ENCODE measurements around the gene HIVEP3. TPM values are rescaled to one million over a fixed set of nuclear protein-coding genes. Genes with fewer than 3 reads are reported as not detected.

Gene HIVEP3
- total RNA-seq, 1 donor from 2014 or later = 3.6 TPM

DNA sequence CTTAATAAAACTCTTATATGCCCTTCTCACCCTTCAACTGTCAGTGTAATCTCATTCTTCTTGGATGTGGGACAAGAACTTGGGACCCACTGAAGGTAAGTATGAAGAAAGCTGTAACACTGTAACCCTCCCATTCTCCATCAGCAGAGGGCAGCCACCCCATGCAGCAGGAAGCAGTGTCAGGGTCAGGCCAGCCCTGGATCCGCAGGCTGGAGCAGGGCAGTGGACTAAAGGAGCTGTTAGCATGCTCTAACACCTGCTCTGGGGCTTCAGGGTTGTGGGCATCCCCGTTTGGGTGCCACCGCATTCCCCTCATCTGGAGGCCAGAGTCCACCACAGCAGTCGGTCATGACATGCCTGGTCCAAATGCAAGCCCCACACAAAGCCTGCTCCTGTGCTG is 156.5 kb downstream of the HIVEP3 start:
- Mint-ChIP-seq H3K9me3 (ENCODE audit: low read depth) (no peaks in the 10 kb centered on the region), H3K4me1 (ENCODE audit: low read depth) (no peaks in the 10 kb centered on the region), H3K36me3 (ENCODE audit: low read depth) (no peaks in the 10 kb centered on the region), H3K27me3 (ENCODE audit: low read depth) (peaks cover 7% of the 10 kb centered on the region), H3K4me3 (ENCODE audit: unreplicated experiment) (no peak overlapping the region), H3K27ac (ENCODE audit: unreplicated experiment) (no peak overlapping the region)
- TF ChIP-seq, protein P1, sequence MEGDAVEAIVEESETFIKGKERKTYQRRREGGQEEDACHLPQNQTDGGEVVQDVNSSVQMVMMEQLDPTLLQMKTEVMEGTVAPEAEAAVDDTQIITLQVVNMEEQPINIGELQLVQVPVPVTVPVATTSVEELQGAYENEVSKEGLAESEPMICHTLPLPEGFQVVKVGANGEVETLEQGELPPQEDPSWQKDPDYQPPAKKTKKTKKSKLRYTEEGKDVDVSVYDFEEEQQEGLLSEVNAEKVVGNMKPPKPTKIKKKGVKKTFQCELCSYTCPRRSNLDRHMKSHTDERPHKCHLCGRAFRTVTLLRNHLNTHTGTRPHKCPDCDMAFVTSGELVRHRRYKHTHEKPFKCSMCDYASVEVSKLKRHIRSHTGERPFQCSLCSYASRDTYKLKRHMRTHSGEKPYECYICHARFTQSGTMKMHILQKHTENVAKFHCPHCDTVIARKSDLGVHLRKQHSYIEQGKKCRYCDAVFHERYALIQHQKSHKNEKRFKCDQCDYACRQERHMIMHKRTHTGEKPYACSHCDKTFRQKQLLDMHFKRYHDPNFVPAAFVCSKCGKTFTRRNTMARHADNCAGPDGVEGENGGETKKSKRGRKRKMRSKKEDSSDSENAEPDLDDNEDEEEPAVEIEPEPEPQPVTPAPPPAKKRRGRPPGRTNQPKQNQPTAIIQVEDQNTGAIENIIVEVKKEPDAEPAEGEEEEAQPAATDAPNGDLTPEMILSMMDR (IDR thresholded peaks at IDR 0.05) = peak; percentile 17
- no peak for DNase-seq (ENCODE audit: low spot score)

DNA sequence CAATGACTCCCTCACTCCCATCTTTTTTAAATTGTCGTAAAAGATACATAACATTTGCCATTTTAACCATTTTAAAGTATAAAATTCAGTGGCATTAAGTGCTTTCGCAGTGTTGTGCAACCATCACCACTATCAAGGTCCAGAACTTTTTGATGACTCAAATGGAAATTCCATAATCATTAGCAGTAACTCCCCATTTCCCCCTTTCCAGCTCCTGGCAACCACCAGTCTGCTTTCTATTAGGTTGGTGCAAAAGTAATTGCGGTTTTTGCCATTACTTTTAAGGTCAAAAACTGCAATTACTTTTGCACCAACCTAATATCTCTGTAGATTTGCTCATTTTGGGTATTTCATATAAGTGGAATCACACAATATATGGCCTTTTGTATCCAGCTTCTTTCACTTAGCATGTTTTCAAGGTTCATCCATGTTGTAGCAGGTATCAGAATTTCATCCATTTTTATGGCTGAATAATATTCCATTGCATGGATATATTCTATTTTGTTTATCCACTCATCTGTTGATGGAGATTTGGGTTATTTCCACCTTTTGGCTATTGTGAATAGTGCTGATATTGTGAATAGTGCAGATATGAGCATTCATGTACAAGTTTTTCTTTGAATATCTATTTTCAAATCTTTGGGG is 159.7 kb downstream of the HIVEP3 start:
- no peak for DNase-seq (ENCODE audit: low spot score)
- TF ChIP-seq, protein P1 (IDR thresholded peaks at IDR 0.05) = no peak
- Mint-ChIP-seq H3K27ac (ENCODE audit: unreplicated experiment) (no peak overlapping the region), H3K4me3 (ENCODE audit: unreplicated experiment) (no peak overlapping the region), H3K27me3 (ENCODE audit: low read depth) (no peaks in the 10 kb centered on the region), H3K9me3 (ENCODE audit: low read depth) (no peaks in the 10 kb centered on the region), H3K4me1 (ENCODE audit: low read depth) (no peaks in the 10 kb centered on the region), H3K36me3 (ENCODE audit: low read depth) (no peaks in the 10 kb centered on the region)

DNA sequence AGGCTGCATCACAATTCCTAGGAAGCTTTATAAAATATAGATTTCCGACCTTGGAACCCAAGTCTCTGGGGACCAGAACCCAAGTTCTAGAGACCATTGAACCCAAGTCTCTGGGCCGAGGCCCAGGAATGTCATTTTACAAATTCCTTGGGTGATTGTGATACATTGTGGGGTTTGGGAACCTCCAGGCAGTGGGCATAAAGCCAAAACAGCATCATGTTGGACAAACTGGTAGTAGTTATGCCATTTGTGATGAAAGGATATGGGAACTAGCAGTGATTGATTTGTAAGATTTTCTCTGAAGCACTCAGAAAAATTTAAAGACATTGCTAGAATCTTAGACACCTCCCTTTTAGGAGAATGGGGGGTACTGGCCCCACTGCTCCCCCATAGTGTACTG is 160.2 kb downstream of the HIVEP3 start:
- H3K9me3 Mint-ChIP-seq (ENCODE audit: low read depth) = no peaks in the 10 kb centered on the region
- no peak for DNase-seq (ENCODE audit: low spot score)
- no peak overlapping the region for H3K27ac Mint-ChIP-seq (ENCODE audit: unreplicated experiment)
- H3K4me3 Mint-ChIP-seq (ENCODE audit: unreplicated experiment) = no peak overlapping the region
- TF ChIP-seq, protein P1 (IDR thresholded peaks at IDR 0.05) = no peak
- no peaks in the 10 kb centered on the region for H3K4me1 Mint-ChIP-seq (ENCODE audit: low read depth)
- H3K27me3 Mint-ChIP-seq (ENCODE audit: low read depth) = no peaks in the 10 kb centered on the region
- no peaks in the 10 kb centered on the region for H3K36me3 Mint-ChIP-seq (ENCODE audit: low read depth)

DNA sequence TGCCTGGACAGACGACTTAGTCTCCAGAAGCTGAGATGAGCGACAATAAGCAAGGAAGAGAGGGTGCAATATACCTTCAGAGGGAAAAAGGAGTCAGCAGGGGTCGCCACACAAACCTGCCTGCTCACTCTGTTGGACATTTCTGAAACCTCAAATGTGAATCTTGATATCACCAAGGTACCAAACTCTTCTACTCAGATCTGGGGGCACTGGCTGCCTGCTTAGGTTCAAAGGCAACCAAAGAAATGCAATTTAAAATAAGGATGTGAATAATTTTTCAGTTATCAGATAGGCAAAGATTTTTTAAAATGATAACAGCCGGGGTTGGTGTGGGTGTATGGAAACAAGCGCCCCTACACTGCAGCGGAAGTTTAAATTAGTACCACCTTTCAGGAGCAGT is 164.2 kb downstream of the HIVEP3 start:
- Mint-ChIP-seq H3K36me3 (ENCODE audit: low read depth) (no peaks in the 10 kb centered on the region), H3K27me3 (ENCODE audit: low read depth) (no peaks in the 10 kb centered on the region), H3K4me3 (ENCODE audit: unreplicated experiment) (no peak overlapping the region), H3K9me3 (ENCODE audit: low read depth) (no peaks in the 10 kb centered on the region), H3K27ac (ENCODE audit: unreplicated experiment) (no peak overlapping the region), H3K4me1 (ENCODE audit: low read depth) (no peaks in the 10 kb centered on the region)
- DNase-seq (ENCODE audit: low spot score) = no peak
- TF ChIP-seq, protein P1 (IDR thresholded peaks at IDR 0.05) = peak; percentile 10

DNA sequence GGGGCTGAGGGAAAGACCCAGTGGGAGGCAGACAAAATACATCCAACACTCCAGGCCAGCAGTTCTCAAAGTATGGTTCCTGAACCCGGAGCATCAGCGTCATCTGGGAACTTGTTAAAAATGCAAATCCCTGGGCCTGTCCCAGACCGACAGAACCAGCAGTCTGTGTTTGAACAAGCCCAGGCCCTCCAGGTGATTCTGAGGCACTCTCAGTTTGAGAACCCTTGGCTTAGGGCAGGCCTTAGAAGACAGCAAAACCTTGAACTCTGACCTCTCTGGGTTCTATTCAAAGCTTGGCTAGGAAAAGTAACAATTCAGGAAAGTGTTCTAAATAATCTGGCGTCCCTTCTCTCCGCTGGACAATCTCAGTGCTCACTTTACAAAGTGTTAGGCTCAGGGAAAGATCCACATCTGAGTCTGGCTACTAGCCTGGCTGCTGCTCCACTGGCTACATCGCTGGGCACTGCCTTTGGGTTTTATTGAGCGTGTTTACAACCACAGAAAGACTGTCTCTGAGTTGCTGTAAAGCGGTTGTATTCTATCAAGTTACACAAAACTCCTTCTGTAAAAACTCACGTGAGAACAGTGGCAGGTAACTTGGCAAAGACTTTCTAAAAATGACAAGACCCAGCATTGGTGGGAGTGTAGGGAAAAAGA is 166.1 kb downstream of the HIVEP3 start:
- Mint-ChIP-seq H3K27me3 (ENCODE audit: low read depth) (peaks cover 2% of the 10 kb centered on the region), H3K9me3 (ENCODE audit: low read depth) (no peaks in the 10 kb centered on the region), H3K36me3 (ENCODE audit: low read depth) (no peaks in the 10 kb centered on the region), H3K4me1 (ENCODE audit: low read depth) (no peaks in the 10 kb centered on the region), H3K4me3 (ENCODE audit: unreplicated experiment) (no peak overlapping the region), H3K27ac (ENCODE audit: unreplicated experiment) (no peak overlapping the region)
- TF ChIP-seq, protein P1 (IDR thresholded peaks at IDR 0.05) = no peak
- no peak for DNase-seq (ENCODE audit: low spot score)

All from chondrocyte (in vitro differentiated cells).